RWPE2 (cell line): Measurements from ENCODE around the gene EFNA2.

Experiments
- ATAC-seq: fragments of 200-7000 bp; cut with Tn5 transposase; 3 replicates; pipeline ENCODE4 v1.9.1; 2021; ENCODE audit warnings: low read depth
- DNase-seq: peaks from one replicate; pipeline ENCODE4 v3.0.0-alpha.2; 2020; ENCODE audit warnings: low spot score
- H3K27ac ChIP-seq: fragments of 450-650 bp; 2 replicates; pipeline ENCODE4 v1.5.1; 2017; ENCODE audit warnings: mild to moderate bottlenecking; ENCODE audit not compliant: poor library complexity, severe bottlenecking
- H3K27me3 ChIP-seq: fragments of 250-450 bp; sonication (Bioruptor Pico); 2 replicates; pipeline ENCODE4 v1.5.1; 2021; ENCODE audit warnings: mild to moderate bottlenecking, moderate library complexity; ENCODE audit not compliant: insufficient read depth, poor library complexity, severe bottlenecking
- H3K36me3 ChIP-seq: fragments of 250-450 bp; sonication (Bioruptor Pico); 2 replicates; pipeline ENCODE4 v1.5.1; 2020; ENCODE audit warnings: low read depth, mild to moderate bottlenecking, moderate library complexity
- H3K4me1 ChIP-seq: fragments of 250-450 bp; sonication (Bioruptor Pico); 2 replicates; pipeline ENCODE4 v1.5.1; 2021; ENCODE audit warnings: mild to moderate bottlenecking, moderate library complexity; ENCODE audit not compliant: insufficient read depth, poor library complexity, severe bottlenecking
- H3K4me3 ChIP-seq: fragments of 250-450 bp; sonication (Bioruptor Pico); 2 replicates; pipeline ENCODE4 v1.5.1; 2021; ENCODE audit warnings: mild to moderate bottlenecking, moderate library complexity; ENCODE audit not compliant: severe bottlenecking
- H3K9me3 ChIP-seq: fragments of 250-450 bp; sonication (Bioruptor Pico); 2 replicates; pipeline ENCODE4 v1.5.1; 2021; ENCODE audit warnings: mild to moderate bottlenecking, moderate library complexity; ENCODE audit not compliant: severe bottlenecking
- TF ChIP-seq, protein P1 (sequence below): fragments of 450-650 bp; IDR thresholded peaks from one replicate; pipeline ENCODE4 v1.5.1; 2017; ENCODE audit warnings: mild to moderate bottlenecking, moderate library complexity; ENCODE audit not compliant: poor library complexity, severe bottlenecking

The EFNA2 gene

DNA sequence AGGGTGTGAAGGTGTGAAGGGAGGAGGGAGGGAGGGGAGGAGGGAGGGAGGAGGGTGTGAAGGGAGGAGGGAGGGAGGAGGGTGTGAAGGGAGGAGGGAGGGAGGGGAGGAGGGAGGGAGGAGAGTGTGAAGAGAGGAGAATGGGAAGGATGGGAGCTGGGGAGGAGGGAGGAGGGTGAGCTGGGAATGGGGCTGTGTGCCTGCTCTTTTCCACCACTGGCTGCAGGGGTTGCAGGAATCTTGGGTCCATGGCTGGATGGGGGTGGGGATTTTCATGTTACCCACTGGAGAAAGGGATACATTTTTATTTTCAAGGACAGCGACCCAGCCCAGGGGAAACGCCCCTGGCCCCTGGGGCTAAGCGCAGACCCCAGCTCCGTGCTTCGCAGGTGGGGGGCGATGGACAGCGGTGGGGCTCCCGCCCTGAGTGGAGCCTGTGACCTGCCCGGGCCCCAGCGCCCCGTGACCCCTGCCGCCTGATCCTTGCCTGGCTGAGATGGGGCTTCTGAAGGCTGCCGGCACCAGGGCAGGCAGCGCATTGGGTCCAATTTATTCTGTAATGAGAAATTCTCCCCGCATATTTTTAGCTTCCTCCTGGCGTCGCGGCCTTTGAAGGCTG, 3.0 kb upstream of the EFNA2 start:
- ATAC-seq = no peak
- no peak for DNase-seq
- Histone ChIP-seq H3K36me3 (peaks cover 6% of the 10 kb centered on the region; the same call in 1 of the 2 replicates), H3K27me3 (peaks cover 30% of the 10 kb centered on the region), H3K9me3 (no peaks in the 10 kb centered on the region), H3K4me1 (no peaks in the 10 kb centered on the region), H3K4me3 (no peak overlapping the region), H3K27ac (no peak overlapping the region)
- TF ChIP-seq, protein P1, sequence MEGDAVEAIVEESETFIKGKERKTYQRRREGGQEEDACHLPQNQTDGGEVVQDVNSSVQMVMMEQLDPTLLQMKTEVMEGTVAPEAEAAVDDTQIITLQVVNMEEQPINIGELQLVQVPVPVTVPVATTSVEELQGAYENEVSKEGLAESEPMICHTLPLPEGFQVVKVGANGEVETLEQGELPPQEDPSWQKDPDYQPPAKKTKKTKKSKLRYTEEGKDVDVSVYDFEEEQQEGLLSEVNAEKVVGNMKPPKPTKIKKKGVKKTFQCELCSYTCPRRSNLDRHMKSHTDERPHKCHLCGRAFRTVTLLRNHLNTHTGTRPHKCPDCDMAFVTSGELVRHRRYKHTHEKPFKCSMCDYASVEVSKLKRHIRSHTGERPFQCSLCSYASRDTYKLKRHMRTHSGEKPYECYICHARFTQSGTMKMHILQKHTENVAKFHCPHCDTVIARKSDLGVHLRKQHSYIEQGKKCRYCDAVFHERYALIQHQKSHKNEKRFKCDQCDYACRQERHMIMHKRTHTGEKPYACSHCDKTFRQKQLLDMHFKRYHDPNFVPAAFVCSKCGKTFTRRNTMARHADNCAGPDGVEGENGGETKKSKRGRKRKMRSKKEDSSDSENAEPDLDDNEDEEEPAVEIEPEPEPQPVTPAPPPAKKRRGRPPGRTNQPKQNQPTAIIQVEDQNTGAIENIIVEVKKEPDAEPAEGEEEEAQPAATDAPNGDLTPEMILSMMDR = no peak

DNA sequence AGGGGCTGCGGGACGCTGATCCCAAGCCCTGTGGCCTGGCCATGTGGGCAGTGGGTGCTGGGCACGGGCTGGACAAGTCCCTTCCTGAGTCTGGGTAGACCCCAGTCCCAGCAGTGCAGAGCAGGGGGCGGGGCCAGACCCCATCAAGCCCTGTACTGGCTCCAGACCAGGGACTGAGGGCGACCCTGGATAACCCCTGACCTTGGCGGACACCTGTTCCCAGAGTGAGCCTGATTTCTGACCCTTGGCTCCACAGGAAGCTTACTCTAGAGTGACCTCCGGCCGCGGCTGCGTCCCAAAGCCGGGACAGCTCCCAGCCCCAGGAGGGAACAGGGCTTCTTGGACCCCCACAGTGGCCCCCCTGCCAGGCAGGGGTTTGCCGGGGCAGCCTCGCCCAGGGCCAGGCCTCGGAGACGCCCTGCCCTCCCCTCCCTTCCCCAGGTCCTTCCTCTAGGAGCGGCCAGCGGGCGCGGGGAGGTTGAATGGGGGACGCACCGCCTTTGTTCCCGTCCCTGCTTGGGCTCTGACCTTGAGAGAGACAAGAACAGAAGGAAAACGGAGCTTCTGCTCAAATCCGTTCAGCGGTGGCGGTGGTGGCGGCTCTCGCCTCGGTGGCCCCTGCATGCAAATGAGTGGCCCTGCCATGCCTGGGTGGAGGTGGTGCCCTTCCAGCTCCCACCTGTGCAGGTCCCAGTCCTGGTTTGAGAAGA, 2.3 kb upstream of the EFNA2 start:
- no peak for ATAC-seq
- TF ChIP-seq, protein P1 = no peak
- H3K27ac ChIP-seq = no peak overlapping the region
- H3K4me3 ChIP-seq = no peak overlapping the region
- H3K9me3 ChIP-seq = no peaks in the 10 kb centered on the region
- no peaks in the 10 kb centered on the region for H3K4me1 ChIP-seq
- peaks cover 35% of the 10 kb centered on the region for H3K27me3 ChIP-seq
- DNase-seq = no peak
- peaks cover 6% of the 10 kb centered on the region; the same call in 1 of the 2 replicates for H3K36me3 ChIP-seq

DNA sequence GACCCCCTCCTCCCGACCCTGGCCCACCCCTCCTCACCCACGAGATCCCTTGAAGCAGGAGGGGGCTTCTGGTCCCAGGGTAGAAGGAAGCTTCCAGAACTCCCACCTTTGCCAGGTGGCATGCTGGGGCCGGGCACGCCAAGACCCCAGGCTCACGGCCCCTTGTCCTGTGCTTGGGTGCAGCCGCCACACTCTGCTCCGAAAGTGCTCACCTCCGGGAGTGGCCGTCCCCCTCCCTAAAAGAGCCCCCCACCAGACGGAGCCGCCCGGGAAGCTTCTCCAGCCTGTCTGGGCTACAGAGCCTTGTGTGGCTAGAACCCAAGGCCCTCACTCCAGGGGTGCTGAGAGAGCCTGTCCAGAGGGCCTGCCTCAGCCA, 1.8 kb upstream of the EFNA2 start:
- DNase-seq (no peak), ATAC-seq (no peak)
- TF ChIP-seq, protein P1 = no peak
- no peaks in the 10 kb centered on the region for H3K4me1 ChIP-seq
- H3K4me3 ChIP-seq = no peak overlapping the region
- H3K27me3 ChIP-seq = peaks cover 35% of the 10 kb centered on the region
- no peak overlapping the region for H3K27ac ChIP-seq
- H3K9me3 ChIP-seq = no peaks in the 10 kb centered on the region
- peaks cover 6% of the 10 kb centered on the region; the same call in 1 of the 2 replicates for H3K36me3 ChIP-seq

DNA sequence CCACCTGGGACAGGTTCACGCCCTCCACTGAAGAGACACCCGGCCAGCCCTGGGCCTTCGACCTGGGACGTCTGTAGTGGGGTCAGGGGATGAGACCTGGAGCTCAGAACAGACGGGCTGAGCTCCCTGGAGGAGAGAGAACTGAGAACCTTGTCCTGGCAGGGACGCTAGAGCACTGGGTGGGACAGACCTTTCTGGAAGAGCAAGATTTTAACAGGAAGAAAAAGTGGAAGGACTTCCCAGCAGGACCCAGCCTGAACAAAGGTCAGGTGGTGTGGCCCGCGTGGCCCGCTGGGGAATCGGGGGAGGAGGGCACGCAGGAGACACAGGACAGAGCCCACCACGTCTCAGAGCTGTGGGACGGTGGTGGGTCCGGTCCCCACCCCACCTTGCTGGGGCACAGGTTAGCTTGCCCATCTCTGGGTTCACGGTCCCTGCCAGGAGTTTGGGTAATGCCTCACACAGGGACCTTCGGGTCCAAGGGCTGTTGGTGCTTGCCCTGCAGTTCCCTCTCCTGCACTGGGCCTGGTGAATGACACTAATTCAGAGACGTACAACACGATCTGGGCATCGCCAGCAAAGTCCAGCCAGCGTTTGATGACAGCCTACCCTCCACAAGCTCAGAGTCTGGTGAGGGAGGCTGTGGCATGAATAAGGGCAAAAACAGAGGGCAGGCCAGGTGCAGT, 1.2 kb upstream of the EFNA2 start:
- ATAC-seq (no peak), DNase-seq (no peak)
- Histone ChIP-seq H3K4me1 (no peaks in the 10 kb centered on the region), H3K27ac (no peak overlapping the region), H3K27me3 (peaks cover 35% of the 10 kb centered on the region), H3K4me3 (no peak overlapping the region), H3K9me3 (no peaks in the 10 kb centered on the region), H3K36me3 (peaks cover under 1% of the 10 kb centered on the region; the same call in 1 of the 2 replicates)
- TF ChIP-seq, protein P1 = no peak
